HEK293 (cell line): ENCODE data around the gene FLT4.
A peak's percentile ranks its signal among the peaks of the same experiment; 100 is the strongest.

Experiments
- CTCF ChIA-PET: fragments of 350-600 bp; formaldehyde crosslinking; extraction: SDS; loops from one replicate; lab custom pipeline; 2021; ENCODE audit warnings: antibody characterized with exemption; lab: Yijun Ruan, JAX
- POLR2A ChIA-PET: fragments of 300-600 bp; formaldehyde crosslinking; extraction: SDS; loops from one replicate; lab custom pipeline; 2020; ENCODE audit warnings: antibody characterized with exemption, inconsistent platforms; lab: Yijun Ruan, JAX
- H3K27ac ChIP-seq: fragments of 200-500 bp; sonication (Bioruptor generic); 2 replicates; pipeline ENCODE4 v1.5.1; 2014; ENCODE audit warnings: low read depth, low read length, control low read depth, inconsistent platforms; ENCODE audit errors: extremely low read depth
- H3K36me3 ChIP-seq, 2 experiments: fragments of 200-500 bp in 1 of 2; sonication (Bioruptor generic) in 1 of 2; 1 replicate in 1 of 2; 2 replicates in 1 of 2; pipeline ENCODE4 v1.5.1; 2014 to 2017; ENCODE audit warnings: inconsistent platforms in 2 of 2, low read length in 2 of 2; ENCODE audit not compliant: control insufficient read depth in 2 of 2, insufficient read depth in 1 of 2
- H3K4me1 ChIP-seq: fragments of 200-500 bp; sonication (Bioruptor generic); 2 replicates; pipeline ENCODE4 v1.5.1; 2014; ENCODE audit warnings: mild to moderate bottlenecking, low read length, inconsistent platforms; ENCODE audit not compliant: control insufficient read depth, insufficient read depth
- H3K4me3 ChIP-seq: 2 replicates; pipeline ENCODE4 v1.5.1; 2011; ENCODE audit warnings: low read depth, mild to moderate bottlenecking, control low read depth, low read length, moderate library complexity
- H3K9me3 ChIP-seq: fragments of 200-500 bp; sonication (Bioruptor generic); 2 replicates; pipeline ENCODE4 v1.5.1; 2014; ENCODE audit warnings: low read depth, low read length, inconsistent platforms; ENCODE audit not compliant: control insufficient read depth, insufficient read depth
- GLI2 ChIP-seq: fragments of 450-650 bp; formaldehyde crosslinking; IDR thresholded peaks from 2 replicates; pipeline ENCODE4; 2017; ENCODE audit warnings: missing biosample characterization, missing genetic modification characterization, low read depth, borderline replicate concordance
- KLF16 ChIP-seq: fragments of 450-650 bp; formaldehyde crosslinking; IDR thresholded peaks from 2 replicates; pipeline ENCODE4 v1.5.1; 2017; ENCODE audit warnings: missing biosample characterization, missing genetic modification characterization
- SCRT2 ChIP-seq: fragments of 450-650 bp; formaldehyde crosslinking; IDR thresholded peaks from 2 replicates; pipeline ENCODE4 v1.5.1; 2016; ENCODE audit warnings: missing biosample characterization, missing genetic modification characterization
- ZIC2 ChIP-seq: fragments of 450-650 bp; formaldehyde crosslinking; IDR thresholded peaks from 2 replicates; pipeline ENCODE4 v1.5.1; 2016; ENCODE audit warnings: missing biosample characterization, missing genetic modification characterization
- ZNF114 ChIP-seq: fragments of 450-650 bp; formaldehyde crosslinking; IDR thresholded peaks from 2 replicates; pipeline ENCODE4 v1.5.0; 2017; ENCODE audit warnings: missing biosample characterization, missing genetic modification characterization
- ZNF133 ChIP-seq: fragments of 450-650 bp; formaldehyde crosslinking; IDR thresholded peaks from 2 replicates; pipeline ENCODE4 v1.5.1; 2016; ENCODE audit warnings: missing biosample characterization, missing genetic modification characterization
- ZNF23 ChIP-seq: fragments of 450-650 bp; formaldehyde crosslinking; IDR thresholded peaks from 2 replicates; pipeline ENCODE4 v1.5.1; 2016; ENCODE audit warnings: missing biosample characterization, missing genetic modification characterization, borderline replicate concordance
- ZNF324 ChIP-seq: fragments of 450-650 bp; formaldehyde crosslinking; IDR thresholded peaks from 2 replicates; pipeline ENCODE4 v1.5.1; 2016; ENCODE audit warnings: missing biosample characterization, missing genetic modification characterization
- ZNF391 ChIP-seq: fragments of 450-650 bp; formaldehyde crosslinking; IDR thresholded peaks from 2 replicates; pipeline ENCODE4 v1.5.1; 2016; ENCODE audit warnings: low read depth, missing biosample characterization, missing genetic modification characterization, borderline replicate concordance
- ZNF394 ChIP-seq: fragments of 450-650 bp; formaldehyde crosslinking; IDR thresholded peaks from 2 replicates; pipeline ENCODE4 v1.5.1; 2016; ENCODE audit warnings: missing biosample characterization, missing genetic modification characterization, mild to moderate bottlenecking, moderate library complexity, borderline replicate concordance
- ZNF426 ChIP-seq: fragments of 450-650 bp; formaldehyde crosslinking; IDR thresholded peaks from 2 replicates; pipeline ENCODE4 v1.5.1; 2017; ENCODE audit warnings: missing biosample characterization, missing genetic modification characterization, mild to moderate bottlenecking, inconsistent platforms, moderate library complexity
- ZNF529 ChIP-seq: fragments of 450-650 bp; formaldehyde crosslinking; IDR thresholded peaks from 2 replicates; pipeline ENCODE4 v1.5.1; 2017; ENCODE audit warnings: missing genetic modification characterization, missing biosample characterization; ENCODE audit not compliant: insufficient replicate concordance
- ZNF558 ChIP-seq: fragments of 450-650 bp; formaldehyde crosslinking; IDR thresholded peaks from 2 replicates; pipeline ENCODE4 v1.5.1; 2016; ENCODE audit warnings: missing biosample characterization, missing genetic modification characterization
- ZNF585B ChIP-seq: fragments of 450-650 bp; formaldehyde crosslinking; IDR thresholded peaks from 2 replicates; pipeline ENCODE4 v1.5.1; 2016; ENCODE audit warnings: missing biosample characterization, missing genetic modification characterization
- ZNF621 ChIP-seq: fragments of 450-650 bp; formaldehyde crosslinking; IDR thresholded peaks from 2 replicates; pipeline ENCODE4 v1.5.1; 2017; ENCODE audit warnings: missing biosample characterization, missing genetic modification characterization
- ZNF626 ChIP-seq: fragments of 450-650 bp; sonication (Bioruptor Pico); formaldehyde crosslinking; IDR thresholded peaks from 2 replicates; pipeline ENCODE4 v1.5.1; 2018; ENCODE audit warnings: missing biosample characterization, missing genetic modification characterization, inconsistent platforms
- ZNF658 ChIP-seq: fragments of 450-650 bp; formaldehyde crosslinking; IDR thresholded peaks from 2 replicates; pipeline ENCODE4; 2016; ENCODE audit warnings: missing biosample characterization, missing genetic modification characterization
- ZNF776 ChIP-seq: fragments of 450-650 bp; formaldehyde crosslinking; IDR thresholded peaks from 2 replicates; pipeline ENCODE4 v1.5.0; 2017; ENCODE audit warnings: missing biosample characterization, missing genetic modification characterization, borderline replicate concordance
- ZNF837 ChIP-seq: fragments of 450-650 bp; formaldehyde crosslinking; IDR thresholded peaks from 2 replicates; pipeline ENCODE4 v1.5.1; 2016; ENCODE audit warnings: missing biosample characterization, missing genetic modification characterization
- ZSCAN23 ChIP-seq: fragments of 450-650 bp; formaldehyde crosslinking; IDR thresholded peaks from 2 replicates; pipeline ENCODE4 v1.5.1; 2016; ENCODE audit warnings: missing biosample characterization, missing genetic modification characterization
- TF ChIP-seq, protein P1 (sequence below): sonication (generic); formaldehyde crosslinking; IDR thresholded peaks from 2 replicates; pipeline ENCODE4 v1.8.1; 2022; ENCODE audit warnings: mild to moderate bottlenecking, moderate library complexity, missing genetic modification reagents
- TF ChIP-seq, protein P2 (sequence below): fragments of 450-650 bp; formaldehyde crosslinking; IDR thresholded peaks from 2 replicates; pipeline ENCODE4 v1.5.1; 2016; ENCODE audit warnings: missing biosample characterization, missing genetic modification characterization
- TF ChIP-seq, protein P3 (sequence below): fragments of 450-650 bp; formaldehyde crosslinking; IDR thresholded peaks from 2 replicates; pipeline ENCODE4 v1.5.1; 2016; ENCODE audit warnings: missing biosample characterization, missing genetic modification characterization, low read depth

The FLT4 gene

DNA sequence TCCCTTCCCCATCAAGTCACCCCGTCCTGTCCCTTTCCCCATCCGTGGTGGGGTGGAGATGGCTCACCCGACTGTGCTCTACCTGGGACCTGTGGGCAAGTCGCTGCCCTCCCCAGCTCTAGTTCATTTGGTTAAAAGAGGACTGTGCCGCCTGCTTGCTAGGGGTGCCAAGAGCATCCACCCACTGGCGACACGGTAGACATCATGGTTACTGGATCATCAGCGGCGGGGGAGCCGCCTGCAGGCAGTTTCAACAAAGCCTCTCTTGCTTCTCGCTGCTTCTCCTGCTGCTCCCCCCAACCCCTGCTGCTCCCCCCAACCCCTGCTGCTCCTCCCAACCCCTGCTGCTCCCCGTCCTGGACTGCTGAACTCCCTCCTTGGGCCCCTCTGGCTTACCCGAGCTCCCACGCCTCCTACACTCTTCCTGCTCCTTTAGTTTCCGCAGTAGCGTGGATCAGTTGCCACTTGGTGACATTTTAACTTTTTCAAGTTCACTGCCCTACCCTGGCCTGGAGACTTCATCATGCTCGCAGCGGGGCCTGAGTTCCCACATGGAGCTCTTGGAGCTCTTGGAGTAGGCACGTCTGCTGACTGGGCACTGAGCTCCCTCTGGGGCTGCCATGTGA, 36.1 kb downstream of the FLT4 start:
- POLR2A ChIA-PET: no interaction called here
- H3K4me3 ChIP-seq: no peak overlapping the region
- CTCF ChIA-PET: no interaction called here
- no peaks in the 10 kb centered on the region for H3K4me1 ChIP-seq
- H3K36me3 ChIP-seq: peaks cover 0 to 35% of the 10 kb centered on the region in 2 experiments; a peak in 1 of 3 replicates
- no peaks in the 10 kb centered on the region for H3K9me3 ChIP-seq
- no peak for TF ChIP-seq ZNF837
- TF ChIP-seq ZNF394 (tag by site-specific recombination): peak; percentile 41; the same call in 1 of the 2 replicates
- TF ChIP-seq, protein P1, sequence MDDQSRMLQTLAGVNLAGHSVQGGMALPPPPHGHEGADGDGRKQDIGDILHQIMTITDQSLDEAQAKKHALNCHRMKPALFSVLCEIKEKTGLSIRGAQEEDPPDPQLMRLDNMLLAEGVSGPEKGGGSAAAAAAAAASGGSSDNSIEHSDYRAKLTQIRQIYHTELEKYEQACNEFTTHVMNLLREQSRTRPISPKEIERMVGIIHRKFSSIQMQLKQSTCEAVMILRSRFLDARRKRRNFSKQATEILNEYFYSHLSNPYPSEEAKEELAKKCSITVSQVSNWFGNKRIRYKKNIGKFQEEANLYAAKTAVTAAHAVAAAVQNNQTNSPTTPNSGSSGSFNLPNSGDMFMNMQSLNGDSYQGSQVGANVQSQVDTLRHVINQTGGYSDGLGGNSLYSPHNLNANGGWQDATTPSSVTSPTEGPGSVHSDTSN: no peak
- TF ChIP-seq ZIC2 (tag by site-specific recombination): 0 out of 2 replicates have a peak, but pooled peaks have one; percentile 40
- H3K27ac ChIP-seq: no peak overlapping the region

DNA sequence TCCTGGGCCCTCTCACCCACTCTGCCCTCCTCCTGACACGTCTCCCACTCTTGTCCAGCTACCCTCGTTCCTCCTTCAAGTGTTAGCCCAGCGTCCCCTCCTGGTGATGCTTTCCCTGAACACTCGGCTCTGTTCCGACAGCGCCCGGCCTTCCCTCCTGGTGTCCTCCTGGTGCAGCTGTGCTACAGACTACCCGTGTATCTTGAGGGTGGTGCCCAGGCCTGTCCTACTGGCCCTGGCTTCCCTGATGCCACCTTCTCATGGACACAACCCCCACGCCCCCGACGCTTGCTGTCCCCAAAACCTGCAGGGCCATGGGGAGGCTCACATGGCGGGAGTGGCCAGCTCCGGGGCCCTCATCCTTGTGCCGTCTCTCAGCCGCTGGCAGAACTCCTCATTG, 36.7 kb downstream of the FLT4 start:
- TF ChIP-seq ZNF133 (tag by site-specific recombination) (no peak), KLF16 (tag by site-specific recombination) (no peak), ZSCAN23 (tag by site-specific recombination) (no peak), ZNF391 (no peak), ZNF324 (tag by site-specific recombination) (no peak), ZNF426 (no peak), ZNF776 (tag by site-specific recombination) (no peak), ZNF558 (tag by site-specific recombination) (no peak), ZNF585B (no peak), ZNF114 (tag by site-specific recombination) (no peak), ZNF529 (tag by site-specific recombination) (no peak), SCRT2 (tag by site-specific recombination) (no peak), ZNF23 (tag by site-specific recombination) (no peak), GLI2 (tag by site-specific recombination) (no peak), ZNF658 (no peak), ZNF394 (tag by site-specific recombination) (no peak), ZNF621 (tag by site-specific recombination) (no peak), ZNF626 (tag by site-specific recombination) (no peak)
- TF ChIP-seq, protein P2, sequence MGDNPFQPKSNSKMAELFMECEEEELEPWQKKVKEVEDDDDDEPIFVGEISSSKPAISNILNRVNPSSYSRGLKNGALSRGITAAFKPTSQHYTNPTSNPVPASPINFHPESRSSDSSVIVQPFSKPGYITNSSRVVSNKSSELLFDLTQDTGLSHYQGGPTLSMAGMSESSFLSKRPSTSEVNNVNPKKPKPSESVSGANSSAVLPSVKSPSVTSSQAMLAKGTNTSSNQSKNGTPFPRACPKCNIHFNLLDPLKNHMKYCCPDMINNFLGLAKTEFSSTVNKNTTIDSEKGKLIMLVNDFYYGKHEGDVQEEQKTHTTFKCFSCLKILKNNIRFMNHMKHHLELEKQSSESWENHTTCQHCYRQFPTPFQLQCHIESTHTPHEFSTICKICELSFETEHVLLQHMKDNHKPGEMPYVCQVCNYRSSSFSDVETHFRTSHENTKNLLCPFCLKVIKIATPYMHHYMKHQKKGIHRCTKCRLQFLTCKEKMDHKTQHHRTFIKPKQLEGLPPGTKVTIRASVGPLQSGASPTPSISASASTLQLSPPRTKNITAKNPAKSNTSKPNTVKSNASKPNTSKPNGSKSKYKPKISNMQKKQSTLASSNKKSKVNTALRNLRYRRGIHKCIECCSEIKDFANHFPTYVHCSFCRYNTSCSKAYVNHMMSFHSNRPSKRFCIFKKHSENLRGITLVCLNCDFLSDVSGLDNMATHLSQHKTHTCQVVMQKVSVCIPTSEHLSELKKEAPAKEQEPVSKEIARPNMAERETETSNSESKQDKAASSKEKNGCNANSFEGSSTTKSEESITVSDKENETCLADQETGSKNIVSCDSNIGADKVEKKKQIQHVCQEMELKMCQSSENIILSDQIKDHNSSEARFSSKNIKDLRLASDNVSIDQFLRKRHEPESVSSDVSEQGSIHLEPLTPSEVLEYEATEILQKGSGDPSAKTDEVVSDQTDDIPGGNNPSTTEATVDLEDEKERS (tag by site-specific recombination): no peak
- TF ChIP-seq, protein P3, sequence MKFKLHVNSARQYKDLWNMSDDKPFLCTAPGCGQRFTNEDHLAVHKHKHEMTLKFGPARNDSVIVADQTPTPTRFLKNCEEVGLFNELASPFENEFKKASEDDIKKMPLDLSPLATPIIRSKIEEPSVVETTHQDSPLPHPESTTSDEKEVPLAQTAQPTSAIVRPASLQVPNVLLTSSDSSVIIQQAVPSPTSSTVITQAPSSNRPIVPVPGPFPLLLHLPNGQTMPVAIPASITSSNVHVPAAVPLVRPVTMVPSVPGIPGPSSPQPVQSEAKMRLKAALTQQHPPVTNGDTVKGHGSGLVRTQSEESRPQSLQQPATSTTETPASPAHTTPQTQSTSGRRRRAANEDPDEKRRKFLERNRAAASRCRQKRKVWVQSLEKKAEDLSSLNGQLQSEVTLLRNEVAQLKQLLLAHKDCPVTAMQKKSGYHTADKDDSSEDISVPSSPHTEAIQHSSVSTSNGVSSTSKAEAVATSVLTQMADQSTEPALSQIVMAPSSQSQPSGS (tag by site-specific recombination): no peak
- no peak overlapping the region for H3K4me3 ChIP-seq
- no peaks in the 10 kb centered on the region for H3K4me1 ChIP-seq
- peaks cover 0 to 35% of the 10 kb centered on the region in 2 experiments; a peak in 1 of 3 replicates for H3K36me3 ChIP-seq
- ChIA-PET CTCF (no interaction called here), POLR2A (no interaction called here)
- H3K27ac ChIP-seq: no peak overlapping the region
- H3K9me3 ChIP-seq: no peaks in the 10 kb centered on the region
